Measurements from ENCODE around the gene CPSF2.

GRCh38 chr14:92108345-92109254 is 13.2 kb upstream of the CPSF2 start:
- no peak for TF ChIP-seq CTCF (conservative IDR thresholded peaks at IDR 0.05; ENCODE audit: low read length)
- TF ChIP-seq EZH2phosphoT487 (IDR thresholded peaks at IDR 0.05; ENCODE audit: borderline replicate concordance, low read depth, low read length) = no peak
